ENCODE measurements around the gene PPP6R2. TPM values are rescaled to one million over a fixed set of nuclear protein-coding genes. Genes with fewer than 3 reads are reported as not detected.
A peak's percentile ranks its signal among the peaks of the same experiment; 100 is the strongest.

PPP6R2 gene
- total RNA-seq, 5 donors from 2014 or later (not counting 1 experiment from before 2014, with no cell fraction given): 71.2 to 105 (median 96.8) TPM

DNA sequence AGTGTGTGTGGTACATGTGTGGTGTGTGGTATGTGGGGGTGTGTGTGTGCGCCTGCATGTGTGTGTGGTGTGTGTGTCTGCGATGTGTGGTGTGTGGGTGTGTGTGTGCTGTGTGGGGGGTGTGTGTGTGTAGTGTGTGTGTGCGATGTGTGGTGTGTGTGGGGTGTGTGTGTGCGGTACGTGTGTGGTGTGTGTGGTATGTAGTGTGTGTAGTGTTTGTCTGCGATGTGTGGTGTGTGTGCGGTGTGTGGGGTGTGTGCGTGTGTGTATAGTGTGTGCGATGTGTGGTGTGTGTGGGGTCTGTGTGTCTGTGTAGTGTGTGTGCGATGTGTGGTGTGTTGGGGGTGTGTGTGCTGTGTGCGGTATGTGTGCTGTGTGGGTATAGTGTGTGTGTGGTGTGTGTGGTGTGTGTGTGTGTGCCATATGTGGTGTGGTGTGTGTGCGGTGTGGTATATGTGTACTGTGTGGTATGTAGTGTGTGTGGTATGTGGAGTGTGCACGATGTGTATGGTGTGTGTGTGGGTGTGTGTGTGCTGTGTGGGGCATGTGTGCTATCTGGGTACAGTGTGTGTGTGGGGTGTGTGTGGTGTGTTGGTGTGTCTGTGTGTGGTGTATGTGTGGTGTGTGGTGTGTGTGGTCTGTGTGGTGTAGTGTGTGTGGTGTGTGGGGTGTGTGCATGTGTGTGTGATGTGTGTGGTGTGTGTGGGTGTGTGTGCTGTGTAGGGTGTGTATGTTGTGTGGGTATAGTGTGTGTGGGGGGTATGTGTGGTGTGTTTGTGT lies 5.7 kb upstream of the PPP6R2 start:
- ChIA-PET POLR2A (no interaction called here), CTCF (no interaction called here)
- no peak overlapping the region for H3K4me3 ChIP-seq (ENCODE audit: control insufficient read depth in 1 of 2, extremely low read depth in 1 of 2, low read length in 1 of 2)
- H3K4me1 Mint-ChIP-seq: peaks cover 0 to 11% (median 9%) of the 10 kb centered on the region in 3 donors
- H3K27ac Mint-ChIP-seq: no peak overlapping the region
- WGBS (ENCODE audit: insufficient coverage): 95% methylated on average over 13 of the region's 13 CpGs
- no peaks in the 10 kb centered on the region for H3K27me3 Mint-ChIP-seq
- H3K9me3 ChIP-seq: no peaks in the 10 kb centered on the region
- H3K4me1 ChIP-seq (ENCODE audit: control insufficient read depth in 1 of 2, extremely low read depth in 1 of 2, insufficient read depth in 2 of 2, low read length in 2 of 2): peaks cover 0 to 13% of the 10 kb centered on the region in 2 experiments
- no peaks in the 10 kb centered on the region for H3K36me3 ChIP-seq (ENCODE audit: control insufficient read depth in 2 of 2, extremely low read depth in 1 of 2, insufficient read depth in 1 of 2, low read length in 1 of 2)
- H3K9me3 Mint-ChIP-seq: no peaks in the 10 kb centered on the region
- no peaks in the 10 kb centered on the region for H3K36me3 Mint-ChIP-seq
- ATAC-seq (replicated peaks in 1 of 4): no peak
- no peak overlapping the region for H3K4me3 Mint-ChIP-seq
- H3K27ac ChIP-seq (ENCODE audit: low read length): no peak overlapping the region
- peaks cover 0 to 4% of the 10 kb centered on the region in 2 experiments for H3K27me3 ChIP-seq (replicated peaks in 1 of 2; ENCODE audit: control insufficient read depth in 2 of 2, extremely low read depth in 1 of 2, insufficient read depth in 2 of 2, low read length in 1 of 2)
- DNase-seq: no peak

DNA sequence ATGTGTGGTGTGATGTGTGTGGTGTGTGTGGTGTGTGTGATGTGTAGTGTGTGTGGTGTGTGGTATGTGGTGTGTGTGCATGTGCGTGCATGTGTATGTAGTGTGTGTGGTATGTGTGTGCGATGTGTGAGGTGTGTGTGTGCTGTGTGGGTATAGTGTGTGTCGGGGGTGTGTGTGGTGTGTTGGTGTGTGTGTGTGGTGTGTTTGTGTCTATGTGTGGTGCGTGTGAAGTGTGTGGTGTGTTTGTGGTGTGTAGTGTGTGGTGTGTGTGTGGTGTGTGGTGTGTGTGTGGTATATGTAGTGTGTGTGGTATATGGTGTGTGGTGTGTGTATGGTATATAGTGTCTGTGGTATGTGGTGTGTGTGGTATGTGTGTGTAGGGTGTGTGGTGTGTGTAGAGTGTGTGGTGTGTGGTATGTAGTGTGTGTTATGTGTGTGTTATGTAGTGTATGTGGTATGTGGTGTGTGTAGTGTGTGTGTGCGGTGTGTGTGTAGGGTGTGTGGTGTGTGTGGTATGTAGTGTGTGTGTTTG lies 5.0 kb upstream of the PPP6R2 start:
- H3K27ac Mint-ChIP-seq: no peak overlapping the region
- CTCF ChIA-PET: no interaction called here
- no peak overlapping the region for H3K4me3 Mint-ChIP-seq
- Histone ChIP-seq H3K4me3 (ENCODE audit: control insufficient read depth in 1 of 2, extremely low read depth in 1 of 2, low read length in 1 of 2) (no peak overlapping the region), H3K27ac (ENCODE audit: low read length) (no peak overlapping the region), H3K4me1 (ENCODE audit: control insufficient read depth in 1 of 2, extremely low read depth in 1 of 2, insufficient read depth in 2 of 2, low read length in 2 of 2) (peaks cover 0 to 19% of the 10 kb centered on the region in 2 experiments), H3K36me3 (ENCODE audit: control insufficient read depth in 2 of 2, extremely low read depth in 1 of 2, insufficient read depth in 1 of 2, low read length in 1 of 2) (no peaks in the 10 kb centered on the region), H3K9me3 (no peaks in the 10 kb centered on the region), H3K27me3 (replicated peaks in 1 of 2; ENCODE audit: control insufficient read depth in 2 of 2, extremely low read depth in 1 of 2, insufficient read depth in 2 of 2, low read length in 1 of 2) (peaks cover 0 to 4% of the 10 kb centered on the region in 2 experiments)
- H3K36me3 Mint-ChIP-seq: no peaks in the 10 kb centered on the region
- peaks cover 0 to 14% (median 11%) of the 10 kb centered on the region in 3 donors for H3K4me1 Mint-ChIP-seq
- 99% methylated on average over 5 of the region's 5 CpGs for WGBS (ENCODE audit: insufficient coverage)
- no peak for ATAC-seq (replicated peaks in 1 of 4)
- POLR2A ChIA-PET: no interaction called here
- no peaks in the 10 kb centered on the region for H3K9me3 Mint-ChIP-seq
- no peak for DNase-seq
- no peaks in the 10 kb centered on the region for H3K27me3 Mint-ChIP-seq

DNA sequence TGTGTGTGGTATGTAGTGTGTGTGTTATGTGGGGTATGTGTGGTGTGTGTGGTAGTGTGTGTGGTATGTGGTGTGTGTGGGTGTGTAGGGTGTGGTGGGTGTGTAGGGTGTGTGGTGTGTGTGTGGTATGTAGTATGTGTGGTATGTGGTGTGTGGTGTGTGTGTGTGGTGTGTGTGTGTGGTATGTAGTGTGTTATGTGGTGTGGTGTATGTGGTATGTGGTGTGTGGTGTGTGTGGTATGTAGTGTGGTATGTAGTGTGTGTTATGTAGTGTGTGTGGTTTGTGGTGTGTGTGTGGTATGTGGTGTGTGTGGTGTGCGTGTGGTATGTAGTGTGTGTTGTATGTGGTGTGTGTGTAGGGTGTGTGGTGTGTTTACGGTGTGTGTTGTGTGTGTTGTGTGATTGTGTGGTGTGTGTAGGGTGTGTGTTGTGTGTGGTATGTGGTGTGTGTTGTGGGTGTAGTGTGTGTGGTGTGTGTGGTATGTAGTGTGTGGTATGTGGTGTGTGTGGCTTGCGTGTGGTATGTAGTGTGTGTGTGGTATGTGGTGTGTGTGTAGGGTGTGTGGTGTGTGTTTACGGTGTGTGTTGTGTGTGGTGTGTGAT lies 4.2 kb upstream of the PPP6R2 start:
- no peak overlapping the region for H3K27ac ChIP-seq (ENCODE audit: low read length)
- H3K4me3 Mint-ChIP-seq: no peak overlapping the region
- no peak overlapping the region for H3K4me3 ChIP-seq (ENCODE audit: control insufficient read depth in 1 of 2, extremely low read depth in 1 of 2, low read length in 1 of 2)
- POLR2A ChIA-PET: no interaction called here
- no peaks in the 10 kb centered on the region for H3K36me3 ChIP-seq (ENCODE audit: control insufficient read depth in 2 of 2, extremely low read depth in 1 of 2, insufficient read depth in 1 of 2, low read length in 1 of 2)
- no peaks in the 10 kb centered on the region for H3K9me3 ChIP-seq
- H3K4me1 ChIP-seq (ENCODE audit: control insufficient read depth in 1 of 2, extremely low read depth in 1 of 2, insufficient read depth in 2 of 2, low read length in 2 of 2): peaks cover 0 to 19% of the 10 kb centered on the region in 2 experiments
- no peaks in the 10 kb centered on the region for H3K9me3 Mint-ChIP-seq
- CTCF ChIA-PET: no interaction called here
- 98% methylated on average over 4 of the region's 4 CpGs for WGBS (ENCODE audit: insufficient coverage)
- H3K27me3 ChIP-seq (replicated peaks in 1 of 2; ENCODE audit: control insufficient read depth in 2 of 2, extremely low read depth in 1 of 2, insufficient read depth in 2 of 2, low read length in 1 of 2): peaks cover 0 to 4% of the 10 kb centered on the region in 2 experiments
- H3K36me3 Mint-ChIP-seq: no peaks in the 10 kb centered on the region
- peaks cover 0 to 14% (median 11%) of the 10 kb centered on the region in 3 donors for H3K4me1 Mint-ChIP-seq
- DNase-seq (no peak), ATAC-seq (replicated peaks in 1 of 4) (no peak)
- no peaks in the 10 kb centered on the region for H3K27me3 Mint-ChIP-seq
- H3K27ac Mint-ChIP-seq: no peak overlapping the region

DNA sequence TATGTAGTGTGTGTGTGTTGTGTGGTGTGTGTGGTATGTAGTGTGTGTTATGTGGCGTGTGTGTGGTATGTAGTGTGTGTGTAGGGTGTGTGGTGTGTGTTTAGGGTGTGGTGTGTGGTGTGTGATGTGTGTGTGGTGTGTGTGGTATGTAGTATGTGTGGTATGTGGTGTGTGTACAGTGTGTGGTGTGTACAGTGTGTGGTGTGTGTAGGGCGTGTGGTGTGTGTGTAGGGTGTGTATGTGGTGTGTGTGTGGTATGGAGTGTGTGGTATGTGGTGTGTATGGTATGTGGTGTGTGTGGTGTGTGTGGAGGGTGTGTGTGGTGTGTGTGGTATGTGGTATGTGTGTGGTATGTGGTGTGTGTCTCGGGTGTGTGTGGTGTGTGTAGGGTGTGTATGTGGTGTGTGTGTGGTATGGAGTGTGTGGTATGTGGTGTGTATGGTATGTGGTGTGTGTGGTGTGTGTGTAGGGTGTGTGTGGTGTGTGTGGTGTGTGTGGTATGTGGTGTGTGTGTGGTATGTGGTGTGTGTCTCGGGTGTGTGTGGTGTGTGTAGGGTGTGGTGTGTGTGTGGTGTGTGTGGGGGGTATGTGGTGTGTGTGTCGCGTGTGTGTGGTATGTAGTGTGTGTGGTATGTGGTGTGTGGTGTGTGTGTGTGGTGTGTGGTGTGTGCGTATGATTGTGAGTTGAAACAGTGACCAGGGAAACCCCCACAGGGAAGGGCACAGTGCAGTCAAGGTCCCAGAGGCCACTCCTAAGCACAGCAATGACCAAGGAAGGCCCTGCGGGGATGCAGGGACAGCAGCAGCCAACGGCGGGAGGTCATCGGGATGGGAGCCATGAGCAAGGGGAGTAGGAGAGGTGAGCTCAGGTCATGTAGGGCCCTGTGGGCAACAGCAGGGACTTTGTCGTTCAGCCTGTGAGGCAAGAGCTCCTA lies 2.9 kb upstream of the PPP6R2 start:
- H3K4me1 Mint-ChIP-seq: peaks cover 0 to 14% (median 11%) of the 10 kb centered on the region in 3 donors
- H3K27me3 Mint-ChIP-seq: no peaks in the 10 kb centered on the region
- H3K27ac Mint-ChIP-seq: no peak overlapping the region
- ChIA-PET CTCF (interaction anchor here in 1 of 2 donors (1.4 kb wide), 1 partner anchor 11 kb away, joined by 6 read pairs; no protein-coding TSS in a partner anchor), POLR2A (no interaction called here)
- ATAC-seq (replicated peaks in 1 of 4) (no peak), DNase-seq (peak in 1 of 35 experiments; percentile 28)
- no peaks in the 10 kb centered on the region for H3K9me3 Mint-ChIP-seq
- Histone ChIP-seq H3K9me3 (no peaks in the 10 kb centered on the region), H3K27ac (ENCODE audit: low read length) (no peak overlapping the region), H3K27me3 (replicated peaks in 1 of 2; ENCODE audit: control insufficient read depth in 2 of 2, extremely low read depth in 1 of 2, insufficient read depth in 2 of 2, low read length in 1 of 2) (peaks cover 0 to 4% of the 10 kb centered on the region in 2 experiments), H3K36me3 (ENCODE audit: control insufficient read depth in 2 of 2, extremely low read depth in 1 of 2, insufficient read depth in 1 of 2, low read length in 1 of 2) (no peaks in the 10 kb centered on the region), H3K4me1 (ENCODE audit: control insufficient read depth in 1 of 2, extremely low read depth in 1 of 2, insufficient read depth in 2 of 2, low read length in 2 of 2) (peaks cover 0 to 19% of the 10 kb centered on the region in 2 experiments), H3K4me3 (ENCODE audit: control insufficient read depth in 1 of 2, extremely low read depth in 1 of 2, low read length in 1 of 2) (no peak overlapping the region)
- 76% methylated on average over 8 of the region's 12 CpGs for WGBS (ENCODE audit: insufficient coverage)
- H3K36me3 Mint-ChIP-seq: no peaks in the 10 kb centered on the region
- H3K4me3 Mint-ChIP-seq: no peak overlapping the region

DNA sequence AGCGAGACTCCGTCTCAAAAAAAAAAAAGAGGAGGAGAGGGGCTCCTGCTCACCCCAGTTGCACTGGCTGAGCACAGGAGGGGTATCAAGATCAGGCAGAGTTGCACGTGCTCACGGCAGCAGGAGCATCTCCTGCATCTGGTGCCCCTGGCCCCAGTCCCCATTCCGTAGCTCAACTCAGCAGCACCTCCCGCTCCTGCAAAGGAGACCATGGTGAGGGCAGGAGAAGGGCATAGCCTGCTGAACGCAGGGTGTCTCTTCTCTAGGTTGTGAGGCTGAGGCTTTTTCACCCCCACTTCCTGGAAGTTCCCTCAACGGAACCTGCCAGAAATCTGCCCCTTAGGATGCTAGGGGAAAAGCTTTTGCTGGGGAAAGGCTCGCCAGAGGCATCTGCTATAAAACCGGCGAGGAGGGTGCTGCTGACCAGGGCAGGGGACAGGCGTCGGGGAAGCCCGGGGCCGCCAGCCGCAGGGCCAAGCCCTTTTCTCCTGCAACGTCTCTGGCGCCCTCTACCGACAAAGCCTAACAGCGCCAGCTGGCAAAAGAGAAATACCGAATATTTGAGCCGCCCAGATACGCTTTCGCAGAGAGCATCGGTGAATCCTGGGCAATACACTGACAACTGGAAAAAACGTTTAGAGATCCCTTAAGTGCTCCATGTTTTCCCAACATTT lies 1.0 kb upstream of the PPP6R2 start:
- POLR2A ChIA-PET: interaction anchor here in 1 of 2 donors (0.6 to 0.7 kb wide), 2 partner anchors 100 to 491 kb away, joined by 3 to 4 read pairs; no protein-coding TSS in a partner anchor
- DNase-seq: peak; percentile 63 to 92 (median 83)
- WGBS (ENCODE audit: insufficient coverage): 12% methylated on average over 17 of the region's 26 CpGs

More for the DNA sequence above, 1.0 kb upstream of the PPP6R2 start:
- peak overlapping the region; percentile 36 to 61 for H3K4me3 ChIP-seq (ENCODE audit: control insufficient read depth in 1 of 2, extremely low read depth in 1 of 2, low read length in 1 of 2)
- peak overlapping the region in 1 of 2 donors; percentile 90 for H3K27ac Mint-ChIP-seq
- H3K9me3 ChIP-seq: no peaks in the 10 kb centered on the region
- no peaks in the 10 kb centered on the region for H3K27me3 Mint-ChIP-seq
- H3K27me3 ChIP-seq (replicated peaks in 1 of 2; ENCODE audit: control insufficient read depth in 2 of 2, extremely low read depth in 1 of 2, insufficient read depth in 2 of 2, low read length in 1 of 2): peaks cover 0 to 4% of the 10 kb centered on the region in 2 experiments
- no peaks in the 10 kb centered on the region for H3K9me3 Mint-ChIP-seq
- peak overlapping the region; percentile 80 for H3K27ac ChIP-seq (ENCODE audit: low read length)
- ATAC-seq (replicated peaks in 1 of 4): peak; percentile 58 to 66 (median 66)
- H3K4me1 ChIP-seq (ENCODE audit: control insufficient read depth in 1 of 2, extremely low read depth in 1 of 2, insufficient read depth in 2 of 2, low read length in 2 of 2): peaks cover 2 to 32% of the 10 kb centered on the region in 2 experiments
- H3K4me1 Mint-ChIP-seq: peaks cover 0 to 14% (median 11%) of the 10 kb centered on the region in 3 donors
- H3K4me3 Mint-ChIP-seq: peak overlapping the region; percentile 82 to 86 (median 84)
- no peaks in the 10 kb centered on the region for H3K36me3 Mint-ChIP-seq
- H3K36me3 ChIP-seq (ENCODE audit: control insufficient read depth in 2 of 2, extremely low read depth in 1 of 2, insufficient read depth in 1 of 2, low read length in 1 of 2): peaks cover 0 to 5% of the 10 kb centered on the region in 2 donors
- CTCF ChIA-PET: interaction anchor here (0.5 to 1.4 kb wide), 11 partner anchors 10 to 279 kb away, joined by 3 to 6 read pairs (median 4); partner anchors contain the start of genes LMF2 (in 1 of the 2) and TUBGCP6 (in 1 of the 2)

All from T-cell (primary cell).